Neural cell (in vitro differentiated cells): ENCODE results near the gene NOTCH2.
"Not testable (repeated sequence)": the region's sequence is repeated elsewhere in the genome, so short reads cannot be mapped to it uniquely, and the experiment has no call there.

Source experiments
- CTCF ChIP-seq: fragments of 450-650 bp; IDR thresholded peaks from 2 replicates; pipeline ENCODE4 v1.5.1; 2014; ENCODE audit warnings: antibody characterized with exemption, mild to moderate bottlenecking, moderate library complexity; ENCODE audit not compliant: poor library complexity, severe bottlenecking
- EP300 ChIP-seq: fragments of 450-650 bp; conservative IDR thresholded peaks from 2 replicates; pipeline ENCODE4 v1.6.1; 2014; ENCODE audit warnings: antibody characterized with exemption, mild to moderate bottlenecking, moderate library complexity; ENCODE audit not compliant: poor library complexity, severe bottlenecking
- MXI1 ChIP-seq: fragments of 450-650 bp; conservative IDR thresholded peaks from 2 replicates; pipeline ENCODE4 v1.6.1; 2014; ENCODE audit warnings: antibody characterized with exemption, mild to moderate bottlenecking; ENCODE audit not compliant: poor library complexity, severe bottlenecking
- POLR2AphosphoS5 ChIP-seq: IDR thresholded peaks from 2 replicates; pipeline ENCODE4 v1.6.1; 2012
- RAD21 ChIP-seq: fragments of 450-650 bp; conservative IDR thresholded peaks from 2 replicates; pipeline ENCODE4 v1.6.1; 2014; ENCODE audit warnings: antibody characterized with exemption, mild to moderate bottlenecking, moderate library complexity
- SMC3 ChIP-seq: fragments of 450-650 bp; conservative IDR thresholded peaks from 2 replicates; pipeline ENCODE4 v1.6.1; 2014; ENCODE audit warnings: antibody characterized with exemption, mild to moderate bottlenecking, moderate library complexity; ENCODE audit not compliant: poor library complexity
- TAF1 ChIP-seq: IDR thresholded peaks from 2 replicates; pipeline ENCODE4 v1.6.1; 2012; ENCODE audit warnings: low read depth
- TF ChIP-seq, protein P1 (sequence below): IDR thresholded peaks from 2 replicates; pipeline ENCODE4 v1.6.1; 2012; ENCODE audit warnings: borderline replicate concordance

DNA sequence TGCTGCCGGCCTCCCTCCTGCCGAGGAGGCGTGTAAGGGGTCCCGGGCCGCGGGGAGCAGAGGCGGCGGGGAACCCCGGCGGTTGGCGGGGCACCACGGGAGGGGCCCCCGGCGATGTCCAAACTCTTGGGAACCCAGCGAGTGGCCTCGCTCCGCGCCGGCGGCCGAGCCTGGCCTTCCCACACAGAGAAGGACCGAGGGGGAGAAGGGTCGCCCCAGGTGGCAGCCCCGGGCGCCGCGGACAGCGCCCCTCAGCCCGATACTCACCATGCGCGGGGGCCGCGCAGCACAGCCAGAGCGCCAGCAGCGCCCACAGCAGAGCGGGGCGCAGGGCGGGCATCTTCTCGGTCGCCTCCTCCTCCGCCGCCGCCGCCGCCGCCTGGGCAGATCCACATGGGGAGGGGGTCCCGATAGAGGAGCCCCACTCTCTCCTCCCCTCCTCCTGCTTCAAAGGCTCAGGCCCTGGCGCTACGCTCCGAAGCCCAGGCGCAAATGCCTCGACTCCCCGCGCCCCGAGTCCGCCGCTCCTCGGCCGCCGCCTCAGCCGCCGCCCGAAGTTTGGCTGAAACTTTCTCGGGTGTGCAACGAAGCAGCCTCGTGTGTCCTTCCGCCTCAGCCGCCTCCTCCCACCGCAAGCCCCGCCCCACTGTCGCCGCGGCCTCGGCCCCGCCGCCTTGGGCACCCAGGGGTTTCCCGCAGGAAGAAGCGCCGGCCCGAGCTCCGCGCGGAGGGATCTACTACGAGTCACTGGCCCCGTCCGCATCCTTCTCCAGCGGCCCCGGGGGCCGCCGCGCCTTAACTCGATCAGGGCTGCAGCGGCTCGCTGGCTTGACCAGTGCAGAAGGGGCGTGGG is at the start of gene NOTCH2:
- TF ChIP-seq CTCF, EP300, RAD21, POLR2AphosphoS5, SMC3, TAF1: not testable (repeated sequence)
- TF ChIP-seq MXI1: peak; percentile 27
- TF ChIP-seq, protein P1, sequence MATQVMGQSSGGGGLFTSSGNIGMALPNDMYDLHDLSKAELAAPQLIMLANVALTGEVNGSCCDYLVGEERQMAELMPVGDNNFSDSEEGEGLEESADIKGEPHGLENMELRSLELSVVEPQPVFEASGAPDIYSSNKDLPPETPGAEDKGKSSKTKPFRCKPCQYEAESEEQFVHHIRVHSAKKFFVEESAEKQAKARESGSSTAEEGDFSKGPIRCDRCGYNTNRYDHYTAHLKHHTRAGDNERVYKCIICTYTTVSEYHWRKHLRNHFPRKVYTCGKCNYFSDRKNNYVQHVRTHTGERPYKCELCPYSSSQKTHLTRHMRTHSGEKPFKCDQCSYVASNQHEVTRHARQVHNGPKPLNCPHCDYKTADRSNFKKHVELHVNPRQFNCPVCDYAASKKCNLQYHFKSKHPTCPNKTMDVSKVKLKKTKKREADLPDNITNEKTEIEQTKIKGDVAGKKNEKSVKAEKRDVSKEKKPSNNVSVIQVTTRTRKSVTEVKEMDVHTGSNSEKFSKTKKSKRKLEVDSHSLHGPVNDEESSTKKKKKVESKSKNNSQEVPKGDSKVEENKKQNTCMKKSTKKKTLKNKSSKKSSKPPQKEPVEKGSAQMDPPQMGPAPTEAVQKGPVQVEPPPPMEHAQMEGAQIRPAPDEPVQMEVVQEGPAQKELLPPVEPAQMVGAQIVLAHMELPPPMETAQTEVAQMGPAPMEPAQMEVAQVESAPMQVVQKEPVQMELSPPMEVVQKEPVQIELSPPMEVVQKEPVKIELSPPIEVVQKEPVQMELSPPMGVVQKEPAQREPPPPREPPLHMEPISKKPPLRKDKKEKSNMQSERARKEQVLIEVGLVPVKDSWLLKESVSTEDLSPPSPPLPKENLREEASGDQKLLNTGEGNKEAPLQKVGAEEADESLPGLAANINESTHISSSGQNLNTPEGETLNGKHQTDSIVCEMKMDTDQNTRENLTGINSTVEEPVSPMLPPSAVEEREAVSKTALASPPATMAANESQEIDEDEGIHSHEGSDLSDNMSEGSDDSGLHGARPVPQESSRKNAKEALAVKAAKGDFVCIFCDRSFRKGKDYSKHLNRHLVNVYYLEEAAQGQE: not testable (repeated sequence)
